H7 (cell line): ENCODE data around the gene ZNF559. TPM values are rescaled to one million over a fixed set of nuclear protein-coding genes. Genes with fewer than 3 reads are reported as not detected.
"Not testable (repeated sequence)": the region's sequence is repeated elsewhere in the genome, so short reads cannot be mapped to it uniquely, and the experiment has no call there.

ENCODE experiments used
- DNase-seq: peaks from one replicate; pipeline ENCODE4 v3.0.0; 2012
- H3K27me3 ChIP-seq: 2 replicates; pipeline ENCODE4 v1.6.0; 2011; ENCODE audit warnings: mild to moderate bottlenecking, low read length; ENCODE audit not compliant: control insufficient read depth, insufficient read depth
- H3K36me3 ChIP-seq: replicated peaks from 2 replicates; pipeline ENCODE4 v1.5.1; 2011; ENCODE audit warnings: low read length; ENCODE audit not compliant: control insufficient read depth, insufficient read depth
- H3K4me3 ChIP-seq: 2 replicates; pipeline ENCODE4 v1.5.1; 2011; ENCODE audit warnings: low read depth, mild to moderate bottlenecking, control low read depth, low read length, moderate library complexity; ENCODE audit not compliant: insufficient read depth
- total RNA-seq: library from RNA; depleted of rRNA; stranded (reverse); fragments of >200 nt; shearing (Covaris generic); gene quantifications from 2 replicates; pipeline ENCODE4 v1.2.3, GENCODE V29; 2014; rRNA removed

Gene ZNF559
- 6.1 and 15.1 TPM in 2 replicates for total RNA-seq

GRCh38 chr19:9323919-9324583 is at the start of gene ZNF559:
TSS of gene ZNF559 (plus strand) at chr19:9324179. CDS start at chr19:9338550, 14,371 bp downstream.
- Histone ChIP-seq H3K4me3 (peak within 1 kb of the TSS; percentile 52), H3K36me3 (no peaks in the 10 kb centered on the region), H3K27me3 (no peaks in the 10 kb centered on the region)
- DNase-seq = peak; percentile 15

GRCh38 chr19:9283485-9283884 is 40.5 kb upstream of the ZNF559 start:
- H3K36me3 ChIP-seq, H3K4me3 ChIP-seq, DNase-seq: not testable (repeated sequence)

GRCh38 chr19:9289231-9289884 is 34.6 kb upstream of the ZNF559 start:
- no peaks in the 10 kb centered on the region for H3K27me3 ChIP-seq
- no peak for DNase-seq
- H3K4me3 ChIP-seq = no peak overlapping the region
- H3K36me3 ChIP-seq = no peaks in the 10 kb centered on the region

More at GRCh38 chr19:9283485-9283884, 40.5 kb upstream of the ZNF559 start:
- H3K27me3 ChIP-seq = not testable (repeated sequence)

GRCh38 chr19:9295411-9295849 is 28.5 kb upstream of the ZNF559 start:
- Histone ChIP-seq H3K27me3 (no peaks in the 10 kb centered on the region), H3K36me3 (peaks cover 4% of the 10 kb centered on the region), H3K4me3 (no peak overlapping the region)

GRCh38 chr19:9296336-9296735 is 27.6 kb upstream of the ZNF559 start:
- no peak for DNase-seq
- Histone ChIP-seq H3K27me3 (no peaks in the 10 kb centered on the region), H3K36me3 (peaks cover 6% of the 10 kb centered on the region), H3K4me3 (no peak overlapping the region)

More at GRCh38 chr19:9295411-9295849, 28.5 kb upstream of the ZNF559 start:
- no peak for DNase-seq

GRCh38 chr19:9306443-9306842 is 17.5 kb upstream of the ZNF559 start:
- DNase-seq = no peak
- Histone ChIP-seq H3K36me3 (peaks cover 2% of the 10 kb centered on the region), H3K4me3 (no peak overlapping the region), H3K27me3 (no peaks in the 10 kb centered on the region; the same call in 1 of the 2 replicates)

- DNase-seq = no peak
- H3K36me3 ChIP-seq = no peaks in the 10 kb centered on the region; the same call in none of the 2 replicates
- H3K4me3 ChIP-seq = no peak overlapping the region
- no peaks in the 10 kb centered on the region; the same call in 1 of the 2 replicates for H3K27me3 ChIP-seq
Observed at GRCh38 chr19:9308091-9308770, 15.7 kb upstream of the ZNF559 start.

GRCh38 chr19:9309139-9309973 is 14.6 kb upstream of the ZNF559 start, which contains the start of gene ZNF699:
TSS of gene ZNF699 (minus strand) at chr19:9309838. CDS start at chr19:9305119, 4,719 bp downstream.
- peak; percentile 95 for DNase-seq
- Histone ChIP-seq H3K27me3 (no peaks in the 10 kb centered on the region; the same call in 1 of the 2 replicates), H3K4me3 (peak within 1 kb of the TSS; percentile 53), H3K36me3 (no peaks in the 10 kb centered on the region)

GRCh38 chr19:9309974-9310446 is 14.0 kb upstream of the ZNF559 start:
- Histone ChIP-seq H3K4me3 (peak overlapping the region; percentile 53), H3K27me3 (no peaks in the 10 kb centered on the region; the same call in 1 of the 2 replicates), H3K36me3 (no peaks in the 10 kb centered on the region)
- DNase-seq = peak; percentile 91

GRCh38 chr19:9313756-9314155 is 10.2 kb upstream of the ZNF559 start:
- no peak for DNase-seq
- H3K4me3 ChIP-seq = no peak overlapping the region
- H3K27me3 ChIP-seq = no peaks in the 10 kb centered on the region; the same call in 1 of the 2 replicates
- H3K36me3 ChIP-seq = no peaks in the 10 kb centered on the region

- no peaks in the 10 kb centered on the region for H3K27me3 ChIP-seq
- no peak for DNase-seq
- no peaks in the 10 kb centered on the region for H3K36me3 ChIP-seq
- H3K4me3 ChIP-seq = no peak overlapping the region
Observed at GRCh38 chr19:9321338-9321737, 2.6 kb upstream of the ZNF559 start.

GRCh38 chr19:9321756-9322155 is 2.2 kb upstream of the ZNF559 start:
- not testable (repeated sequence) for H3K4me3 ChIP-seq, H3K27me3 ChIP-seq, DNase-seq, H3K36me3 ChIP-seq

GRCh38 chr19:9322201-9322600 is 1.8 kb upstream of the ZNF559 start:
- not testable (repeated sequence) for H3K36me3 ChIP-seq, H3K27me3 ChIP-seq, H3K4me3 ChIP-seq, DNase-seq

- Histone ChIP-seq H3K4me3 (0 out of 2 replicates have a peak overlapping the region, but pooled peaks have one; percentile 11), H3K27me3 (no peaks in the 10 kb centered on the region), H3K36me3 (no peaks in the 10 kb centered on the region)
- DNase-seq = no peak
Observed at GRCh38 chr19:9323557-9323918, 441 bp upstream of the ZNF559 start.
